HG03064 (cell line): Measurements from ENCODE around the gene FAP.

Source experiments
- ATAC-seq: cut with Tn5 transposase; IDR thresholded peaks from one replicate; pipeline ENCODE4 v1.9.1; 2021; ENCODE audit warnings: low read depth; ENCODE audit not compliant: unreplicated experiment

FAP gene

DNA sequence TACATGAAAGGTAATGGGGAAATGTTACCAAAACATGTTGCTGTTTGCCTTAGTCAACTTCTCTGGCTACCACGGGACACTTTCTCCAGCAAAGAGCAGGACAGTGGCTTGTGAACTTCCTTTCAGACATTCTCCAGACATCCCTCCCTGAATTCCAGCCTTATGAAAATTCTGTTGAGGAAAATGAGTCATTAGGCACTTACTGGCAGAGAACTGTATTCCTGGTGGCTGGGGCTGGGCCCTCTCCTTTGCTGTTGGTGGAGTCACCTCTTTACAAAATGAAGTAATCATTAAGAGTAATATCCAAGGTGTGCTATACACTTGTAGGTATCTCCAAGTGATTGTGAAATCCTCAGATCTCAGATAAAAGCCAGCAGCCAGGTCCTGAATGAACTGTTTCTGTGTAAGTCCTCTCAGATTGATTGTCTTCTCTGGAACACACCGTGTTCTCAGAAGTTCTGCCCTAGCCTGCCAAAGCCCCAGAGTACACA lies 1.3 kb upstream of the FAP start:
- ATAC-seq, result no peak

DNA sequence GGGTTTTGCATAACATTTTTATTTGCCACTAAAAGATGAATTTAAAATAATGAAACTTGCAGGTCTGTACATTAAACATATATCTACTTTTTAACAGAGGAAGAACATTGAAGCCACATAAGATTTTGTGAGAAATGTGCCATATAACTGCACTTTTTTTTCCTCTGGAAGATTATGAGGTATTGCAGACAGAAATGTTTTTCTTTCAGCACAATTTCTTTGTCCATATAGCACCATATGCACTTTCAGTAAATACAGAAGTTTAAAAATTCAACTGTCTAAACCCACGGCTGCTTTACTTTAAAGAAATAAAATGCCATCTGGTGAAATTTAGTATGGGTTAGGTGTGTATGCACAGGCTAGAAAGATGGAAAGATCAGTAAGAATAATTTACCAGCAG lies 470 bp upstream of the FAP start:
- ATAC-seq, result no peak

- ATAC-seq, result no peak
These were observed 512 bp downstream of the FAP start for GRCh38 chr2:162242586-162243280.

DNA sequence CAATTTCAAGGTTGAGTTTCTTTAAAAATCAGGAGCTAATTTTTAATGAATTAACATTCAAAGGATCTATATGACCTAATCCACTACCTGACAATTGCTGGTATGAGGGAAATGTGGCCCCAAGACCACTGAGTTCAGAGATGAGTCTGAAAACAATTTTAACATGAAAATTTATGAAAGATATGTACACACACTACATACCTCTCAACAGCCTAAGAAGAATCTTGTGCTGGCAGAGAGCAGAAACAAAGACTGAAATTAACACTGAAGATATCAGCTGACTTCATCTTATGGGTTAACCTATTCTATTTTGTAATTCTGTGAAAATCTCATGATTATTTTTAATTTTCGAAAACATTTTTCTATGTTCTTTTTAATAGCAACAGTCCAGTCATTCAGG lies 1.7 kb downstream of the FAP start:
- ATAC-seq, result no peak

DNA sequence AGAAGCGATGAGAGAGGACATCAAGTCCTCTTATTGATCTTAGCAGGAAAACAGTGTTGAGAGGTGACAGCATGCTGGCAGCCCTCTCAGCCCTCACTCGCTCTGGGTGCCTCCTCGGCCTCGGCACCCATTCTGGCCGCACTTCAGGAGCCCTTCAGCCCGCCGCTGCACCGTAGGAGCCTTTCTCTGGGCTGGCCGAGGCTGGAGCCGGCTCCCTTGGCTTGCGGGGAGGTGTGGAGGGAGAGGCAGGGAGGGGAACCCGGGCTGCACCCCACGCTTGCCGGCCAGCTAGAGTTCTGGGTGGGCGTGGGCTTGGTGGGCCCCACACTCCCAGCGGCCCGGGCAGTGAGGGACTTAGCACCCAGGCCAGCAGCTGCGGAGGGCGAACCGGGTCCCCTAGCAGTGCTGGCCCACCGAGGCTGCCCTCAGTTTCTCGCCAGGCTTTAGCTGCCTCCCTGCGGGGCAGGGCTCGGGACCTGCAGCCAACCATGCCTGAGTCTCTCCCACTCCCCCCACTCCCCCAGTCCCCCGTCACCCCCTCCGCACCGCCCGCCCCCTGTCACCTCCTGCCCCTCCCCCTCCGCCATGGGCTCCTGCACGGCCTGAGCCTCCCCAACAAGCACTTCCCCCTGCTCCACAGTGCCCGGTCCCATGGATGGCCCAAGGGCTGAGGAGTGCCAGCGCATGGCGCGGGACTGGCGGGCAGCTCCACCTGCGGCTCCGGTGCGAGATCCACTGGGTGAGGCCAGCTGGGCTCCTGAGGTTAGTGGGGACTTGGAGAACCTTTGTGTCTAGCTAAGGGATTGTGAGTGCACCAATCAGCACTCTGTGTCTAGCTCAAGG lies 8.4 kb downstream of the FAP start:
- no peak for ATAC-seq

DNA sequence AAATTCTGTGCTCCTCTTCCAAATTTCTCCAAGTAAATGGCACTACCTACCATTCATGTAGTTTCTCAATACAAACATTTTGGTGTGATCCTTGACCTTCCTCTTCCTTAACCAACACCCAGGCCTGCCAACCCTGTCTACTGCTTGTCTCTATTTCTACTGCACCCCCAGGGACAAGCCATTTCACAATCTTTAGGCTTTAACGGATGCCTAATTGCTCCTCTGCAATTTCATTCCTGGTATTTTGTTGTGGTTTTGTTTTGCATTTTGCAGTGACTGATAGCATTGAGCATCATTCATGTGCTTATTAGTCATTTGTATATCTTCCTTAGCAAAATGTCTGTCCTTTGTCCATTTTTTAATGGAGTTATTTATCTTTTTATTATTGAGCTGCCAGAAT lies 10.0 kb downstream of the FAP start:
- no peak for ATAC-seq

- no peak for ATAC-seq
These were observed 10.6 kb downstream of the FAP start for GRCh38 chr2:162232671-162233070.

DNA sequence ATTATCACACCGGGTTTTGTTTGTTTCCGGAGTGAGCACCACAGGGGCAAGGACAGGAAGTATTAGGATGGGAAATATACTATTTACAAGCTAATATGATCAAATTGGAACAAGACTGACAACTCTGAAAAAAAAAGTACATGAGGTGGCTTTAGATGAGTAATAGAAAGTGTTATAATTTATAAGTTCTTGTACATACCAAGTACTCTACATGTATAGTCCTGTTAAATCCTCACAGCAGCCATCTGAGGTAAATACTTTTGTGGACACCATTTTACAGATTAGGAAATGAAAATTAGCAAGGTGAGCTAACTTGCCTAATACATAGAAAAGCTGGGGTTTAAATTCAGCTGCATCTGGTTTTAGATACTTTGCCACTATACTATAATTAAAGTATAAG lies 11.2 kb downstream of the FAP start:
- ATAC-seq, result no peak

- ATAC-seq, result no peak
These were observed 12.5 kb downstream of the FAP start for GRCh38 chr2:162230761-162231160.

GRCh38 chr2:162226836-162227235 lies 16.4 kb downstream of the FAP start:
- ATAC-seq, result no peak

DNA sequence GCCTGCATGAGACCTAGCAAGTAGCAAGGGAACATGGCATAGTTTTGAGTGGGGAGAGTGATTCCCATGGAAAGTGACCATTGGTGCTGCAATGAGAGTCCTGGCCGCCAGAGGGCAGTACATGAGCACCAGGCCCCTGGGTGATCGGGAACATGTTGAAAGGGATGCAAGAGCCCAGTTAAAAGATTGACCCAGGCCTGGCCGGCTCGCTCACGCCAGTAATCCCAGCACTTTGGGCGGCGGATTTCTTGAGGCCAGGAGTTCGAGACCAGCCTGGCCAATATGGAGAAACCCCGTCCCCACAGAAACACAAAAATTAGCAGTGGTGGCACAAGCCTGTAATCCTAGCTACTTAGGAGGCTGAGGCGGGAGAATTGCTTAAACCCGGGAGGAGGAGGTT lies 22.2 kb downstream of the FAP start:
- peak; percentile 81 for ATAC-seq

GRCh38 chr2:162220368-162220767 lies 22.9 kb downstream of the FAP start:
- ATAC-seq, result no peak

- no peak for ATAC-seq
These were observed 23.8 kb downstream of the FAP start for GRCh38 chr2:162219426-162219825.

GRCh38 chr2:162217598-162217997 lies 25.6 kb downstream of the FAP start:
- no peak for ATAC-seq

DNA sequence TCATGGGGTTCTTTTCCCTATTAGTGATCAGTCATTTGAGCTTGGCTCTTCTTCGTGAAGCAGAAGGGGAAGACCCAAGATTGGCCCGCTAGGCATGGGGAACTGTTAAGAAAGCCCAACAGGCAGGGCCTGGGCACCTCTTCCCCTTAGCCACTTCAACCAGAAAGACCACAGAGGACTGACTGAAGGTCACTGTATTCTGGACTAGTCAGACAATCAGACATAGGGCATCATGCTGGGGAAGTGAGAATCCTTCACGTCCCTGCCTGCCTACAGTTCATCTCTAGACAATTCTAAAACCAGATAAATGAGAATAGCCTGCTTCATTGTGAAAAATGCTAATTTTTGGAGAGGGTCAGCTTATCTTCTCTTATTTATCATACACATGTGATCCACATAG lies 28.1 kb downstream of the FAP start:
- no peak for ATAC-seq

- ATAC-seq, result no peak
These were observed 30.9 kb downstream of the FAP start for GRCh38 chr2:162212366-162212765.

DNA sequence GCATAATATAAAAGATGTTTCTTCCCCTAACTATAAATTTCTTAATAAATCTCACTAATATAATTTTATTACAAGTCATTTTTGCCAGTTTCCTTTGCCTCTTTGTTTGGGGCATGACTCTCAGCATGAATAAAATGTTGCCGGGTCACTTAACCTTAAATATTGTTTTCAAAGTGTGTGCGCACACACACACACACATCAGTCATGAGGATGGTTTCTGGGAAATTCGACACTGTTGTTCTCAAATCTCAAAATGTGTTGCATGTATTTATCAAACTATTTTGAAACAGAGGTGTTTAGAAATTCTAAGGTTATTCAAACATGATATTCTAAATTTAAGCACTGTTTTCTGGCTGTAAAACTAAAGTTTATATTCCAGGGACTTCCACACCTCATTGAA lies 31.5 kb downstream of the FAP start:
- ATAC-seq, result no peak

DNA sequence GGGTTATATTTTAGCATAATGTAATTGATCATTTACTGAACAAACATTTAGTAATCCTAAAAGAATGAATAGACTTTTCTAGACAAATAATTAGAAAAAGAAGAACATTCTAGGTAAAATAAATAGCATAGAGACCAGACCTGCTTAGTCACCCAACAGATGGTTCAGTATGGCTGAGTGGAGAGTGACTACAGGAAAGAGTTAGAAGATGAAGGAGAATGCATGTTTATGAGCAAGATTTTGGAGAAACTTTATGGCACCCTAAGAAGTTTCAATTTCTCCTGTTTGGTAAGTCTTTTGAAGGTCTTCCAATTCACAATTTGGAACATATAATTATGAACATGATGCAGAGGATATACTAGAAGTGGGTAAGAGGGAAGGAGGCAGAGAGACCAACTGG lies 32.9 kb downstream of the FAP start:
- ATAC-seq, result no peak

DNA sequence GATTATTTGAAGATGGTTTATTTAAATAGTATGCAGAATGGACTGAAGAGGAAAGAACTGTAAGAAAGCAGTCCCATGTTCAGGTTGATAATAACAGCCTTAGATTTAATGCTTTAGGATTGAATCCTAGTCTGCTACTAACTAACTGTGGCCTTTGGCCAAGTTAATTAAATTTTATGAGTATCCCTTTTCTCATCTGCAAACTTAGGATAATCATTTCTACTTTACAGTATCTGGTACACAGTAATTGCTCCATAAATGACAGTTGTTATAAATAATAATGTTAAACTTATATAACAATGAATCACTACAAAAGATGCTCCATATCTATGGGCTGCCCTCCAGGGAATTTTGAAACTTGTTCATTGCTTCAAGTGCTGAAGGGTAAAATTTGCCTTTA lies 41.0 kb downstream of the FAP start:
- no peak for ATAC-seq

- no peak for ATAC-seq
These were observed 42.6 kb downstream of the FAP start for GRCh38 chr2:162200636-162201035.

DNA sequence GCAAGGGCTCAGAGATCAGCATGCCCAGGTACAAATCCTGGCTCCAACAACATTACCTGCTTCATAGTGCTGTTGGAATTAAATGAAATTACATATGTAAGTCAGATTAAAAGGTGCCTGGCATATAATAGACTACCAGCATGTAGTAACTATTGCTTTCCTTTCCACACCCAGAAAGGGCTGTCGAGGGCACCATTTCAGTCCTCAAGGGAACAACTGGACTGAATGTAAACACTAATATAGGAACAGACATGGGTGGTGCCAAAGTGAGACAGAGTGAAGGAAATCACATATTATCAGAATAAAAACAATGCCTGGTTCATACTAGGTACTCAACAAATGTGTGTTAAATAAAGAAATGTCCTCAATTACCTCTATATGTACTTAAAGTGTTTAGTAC lies 43.3 kb downstream of the FAP start:
- ATAC-seq, result no peak

DNA sequence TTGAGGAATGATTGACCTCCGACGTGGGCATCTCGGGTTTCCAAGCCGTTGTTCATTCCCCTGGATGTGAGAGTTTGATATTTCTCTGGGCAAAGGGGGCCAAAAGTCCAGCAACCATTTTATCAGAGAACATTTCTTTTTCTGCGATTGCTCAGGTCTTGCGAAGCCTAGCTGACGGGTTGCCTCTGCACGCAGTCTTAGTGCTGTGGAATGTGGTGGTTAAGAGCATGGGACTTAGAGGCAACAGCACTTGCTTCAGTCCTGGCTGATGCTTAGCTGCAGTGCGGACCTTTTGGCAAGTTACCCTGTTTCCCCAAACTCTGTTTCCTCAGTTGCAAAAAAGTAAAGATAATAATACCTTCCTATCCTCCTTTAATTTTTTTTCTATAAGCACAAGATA lies 45.0 kb downstream of the FAP start:
- ATAC-seq, result no peak
